SU-DHL-6 (cell line): Measurements from ENCODE around the gene PPP2R5C.

Source experiments
- H2AFZ ChIP-seq: fragments of 200-600 bp; sonication (generic); 2 replicates; pipeline ENCODE4 v1.6.1; 2014; ENCODE audit warnings: low read depth, mild to moderate bottlenecking, moderate library complexity, mixed read lengths, antibody characterized with exemption, low read length; ENCODE audit not compliant: severe bottlenecking
- H3F3A ChIP-seq: fragments of 200-600 bp; shearing (Covaris generic); 2 replicates; pipeline ENCODE4 v1.6.0; 2016; ENCODE audit warnings: antibody characterized with exemption, mild to moderate bottlenecking; ENCODE audit not compliant: insufficient read depth
- H3K27ac ChIP-seq: fragments of 200-600 bp; sonication (generic); 2 replicates; pipeline ENCODE4 v1.5.1; 2016; ENCODE audit warnings: low read depth, mild to moderate bottlenecking, low read length, moderate library complexity, mixed read lengths
- H3K27me3 ChIP-seq: fragments of 200-600 bp; sonication (generic), shearing (Covaris generic); 2 replicates; pipeline ENCODE4 v1.6.0; 2014; ENCODE audit warnings: mild to moderate bottlenecking, low read length
- H3K36me3 ChIP-seq: fragments of 200-600 bp; sonication (generic); 2 replicates; pipeline ENCODE4 v1.6.1; 2014; ENCODE audit warnings: mild to moderate bottlenecking, low read length, mixed read lengths
- H3K4me2 ChIP-seq: fragments of 300-600, 200-600 bp; shearing (Covaris generic), sonication (generic); 2 replicates; pipeline ENCODE4 v1.6.0; 2014; ENCODE audit warnings: low read length, low read depth, mild to moderate bottlenecking; ENCODE audit not compliant: poor library complexity, severe bottlenecking
- H3K4me3 ChIP-seq: fragments of 200-600 bp; sonication (generic); 2 replicates; pipeline ENCODE4 v1.5.1; 2014; ENCODE audit warnings: antibody characterized with exemption, low read length, mild to moderate bottlenecking, mixed read lengths; ENCODE audit not compliant: insufficient read depth, poor library complexity, severe bottlenecking
- H3K79me2 ChIP-seq: fragments of 200-600 bp; sonication (generic); 2 replicates; pipeline ENCODE4 v1.6.1; 2014; ENCODE audit warnings: mild to moderate bottlenecking, low read length, moderate library complexity; ENCODE audit not compliant: insufficient read depth
- H3K9ac ChIP-seq: fragments of 200-600 bp; sonication (generic); 2 replicates; pipeline ENCODE4 v1.7.0; 2014; ENCODE audit warnings: mild to moderate bottlenecking, low read length
- H3K9me2 ChIP-seq: fragments of 200-600 bp; sonication (generic); replicated peaks from 2 replicates; pipeline ENCODE4 v1.6.1; 2014; ENCODE audit warnings: low read length; ENCODE audit not compliant: insufficient read depth
- H3K9me3 ChIP-seq: fragments of 200-600 bp; sonication (generic); 2 replicates; pipeline ENCODE4 v1.6.1; 2014; ENCODE audit warnings: low read length, mixed read lengths; ENCODE audit not compliant: insufficient read depth
- H4K20me1 ChIP-seq: fragments of 200-600 bp; sonication (generic); 2 replicates; pipeline ENCODE4 v1.6.1; 2014; ENCODE audit warnings: low read depth, mild to moderate bottlenecking, antibody characterized with exemption, low read length, moderate library complexity, mixed read lengths
- EZH2phosphoT487 ChIP-seq: fragments of 200-600 bp; sonication (generic), shearing (Covaris generic); conservative IDR thresholded peaks from 2 replicates; pipeline ENCODE4 v1.6.1; 2018; ENCODE audit warnings: mild to moderate bottlenecking, antibody characterized with exemption, low read length, moderate library complexity, mixed read lengths
- TF ChIP-seq, protein P1 (sequence below): fragments of 200-600 bp; sonication (generic); IDR thresholded peaks from one replicate; pipeline ENCODE4 v1.5.1; 2017; ENCODE audit warnings: antibody characterized with exemption, mild to moderate bottlenecking, low read length, moderate library complexity; ENCODE audit not compliant: insufficient read depth, poor library complexity, severe bottlenecking

Gene PPP2R5C

GRCh38 chr14:101963052-101963451 lies 201.5 kb downstream of the PPP2R5C start:
- Histone ChIP-seq H3K79me2 (peaks cover 29% of the 10 kb centered on the region), H3K4me2 (no peak overlapping the region), H2AFZ (no peak overlapping the region)

DNA sequence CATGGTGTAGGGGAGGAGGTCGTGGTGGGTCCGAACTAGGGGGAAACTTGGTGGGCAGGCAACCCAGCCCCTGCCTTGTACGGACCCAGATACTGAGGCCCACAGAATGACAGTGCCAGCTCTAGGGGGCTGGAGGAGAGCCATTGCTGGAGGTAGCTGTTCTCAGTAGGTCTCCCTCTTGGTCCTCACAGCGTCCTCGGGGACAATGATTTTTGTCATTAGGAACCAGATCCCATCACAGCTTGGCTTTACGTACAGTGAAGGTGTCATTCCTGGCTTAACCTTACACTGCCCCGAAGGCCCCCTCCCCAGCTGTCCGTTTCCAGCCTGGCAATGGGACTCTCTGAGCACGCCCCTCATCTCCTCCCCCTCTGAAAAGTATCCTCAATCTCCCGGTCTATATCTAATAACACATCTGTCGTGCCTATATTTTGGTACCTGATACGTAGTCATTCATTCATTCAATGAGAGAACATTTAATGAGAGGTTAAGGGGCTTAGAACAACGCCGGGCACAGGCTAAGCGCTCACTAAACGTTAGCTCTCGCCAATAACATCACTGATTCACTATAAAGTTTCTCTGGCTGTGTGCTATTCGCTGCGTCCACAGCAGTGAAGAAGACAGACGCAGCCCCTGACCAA lies 202.3 kb downstream of the PPP2R5C start:
- Histone ChIP-seq H4K20me1 (peaks cover 11% of the 10 kb centered on the region), H3K9me3 (no peaks in the 10 kb centered on the region), H3K4me2 (peak overlapping the region; percentile 46), H3K27ac (no peak overlapping the region), H2AFZ (peak overlapping the region; percentile 86), H3F3A (peaks cover 4% of the 10 kb centered on the region; the same call in 1 of the 2 replicates), H3K9ac (no peak overlapping the region; the same call in 1 of the 2 replicates), H3K36me3 (no peaks in the 10 kb centered on the region), H3K9me2 (no peaks in the 10 kb centered on the region), H3K79me2 (peaks cover 37% of the 10 kb centered on the region), H3K27me3 (no peaks in the 10 kb centered on the region), H3K4me3 (peak overlapping the region; percentile 4)
- TF ChIP-seq EZH2phosphoT487 = no peak
- TF ChIP-seq, protein P1, sequence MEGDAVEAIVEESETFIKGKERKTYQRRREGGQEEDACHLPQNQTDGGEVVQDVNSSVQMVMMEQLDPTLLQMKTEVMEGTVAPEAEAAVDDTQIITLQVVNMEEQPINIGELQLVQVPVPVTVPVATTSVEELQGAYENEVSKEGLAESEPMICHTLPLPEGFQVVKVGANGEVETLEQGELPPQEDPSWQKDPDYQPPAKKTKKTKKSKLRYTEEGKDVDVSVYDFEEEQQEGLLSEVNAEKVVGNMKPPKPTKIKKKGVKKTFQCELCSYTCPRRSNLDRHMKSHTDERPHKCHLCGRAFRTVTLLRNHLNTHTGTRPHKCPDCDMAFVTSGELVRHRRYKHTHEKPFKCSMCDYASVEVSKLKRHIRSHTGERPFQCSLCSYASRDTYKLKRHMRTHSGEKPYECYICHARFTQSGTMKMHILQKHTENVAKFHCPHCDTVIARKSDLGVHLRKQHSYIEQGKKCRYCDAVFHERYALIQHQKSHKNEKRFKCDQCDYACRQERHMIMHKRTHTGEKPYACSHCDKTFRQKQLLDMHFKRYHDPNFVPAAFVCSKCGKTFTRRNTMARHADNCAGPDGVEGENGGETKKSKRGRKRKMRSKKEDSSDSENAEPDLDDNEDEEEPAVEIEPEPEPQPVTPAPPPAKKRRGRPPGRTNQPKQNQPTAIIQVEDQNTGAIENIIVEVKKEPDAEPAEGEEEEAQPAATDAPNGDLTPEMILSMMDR = no peak

More at GRCh38 chr14:101963052-101963451, 201.5 kb downstream of the PPP2R5C start:
- Histone ChIP-seq H4K20me1 (peaks cover 11% of the 10 kb centered on the region), H3K27me3 (no peaks in the 10 kb centered on the region), H3K36me3 (no peaks in the 10 kb centered on the region), H3K4me3 (no peak overlapping the region), H3K9me2 (no peaks in the 10 kb centered on the region), H3K9ac (no peak overlapping the region), H3K27ac (no peak overlapping the region), H3F3A (peaks cover 4% of the 10 kb centered on the region; the same call in 1 of the 2 replicates), H3K9me3 (no peaks in the 10 kb centered on the region)
- TF ChIP-seq, protein P1 = no peak
- TF ChIP-seq EZH2phosphoT487 = no peak

GRCh38 chr14:101964297-101965180 lies 203.0 kb downstream of the PPP2R5C start, which contains the start of gene DYNC1H1:
TSS of gene DYNC1H1 (plus strand) at chr14:101964573. CDS start at chr14:101964692, 119 bp downstream.
- H3K27ac ChIP-seq = peak within 1 kb of the TSS; percentile 52
- H3K9ac ChIP-seq = peak within 1 kb of the TSS; percentile 91
- H3K36me3 ChIP-seq = no peaks in the 10 kb centered on the region
- peak within 1 kb of the TSS; percentile 89 for H2AFZ ChIP-seq
- no peaks in the 10 kb centered on the region for H3K27me3 ChIP-seq
- peak within 1 kb of the TSS; percentile 82 for H3K4me3 ChIP-seq
- no peak for TF ChIP-seq EZH2phosphoT487
- TF ChIP-seq, protein P1 = no peak
- no peaks in the 10 kb centered on the region for H3K9me3 ChIP-seq
- peak within 1 kb of the TSS; percentile 59 for H3K4me2 ChIP-seq
- no peaks in the 10 kb centered on the region for H3K9me2 ChIP-seq
- peaks cover 43% of the 10 kb centered on the region for H3K79me2 ChIP-seq
- H3F3A ChIP-seq = peaks cover 4% of the 10 kb centered on the region; the same call in 1 of the 2 replicates
- peaks cover 11% of the 10 kb centered on the region for H4K20me1 ChIP-seq
